ENCODE measurements around the gene CDKL2. TPM values are rescaled to one million over a fixed set of nuclear protein-coding genes. Genes with fewer than 3 reads are reported as not detected.
A peak's percentile ranks its signal among the peaks of the same experiment; 100 is the strongest.

The CDKL2 gene
- total RNA-seq, 1 experiment from 2014 or later: 0.46 TPM

GRCh38 chr4:75564023-75564422 lies 66.3 kb downstream of the CDKL2 start:
- H3K36me3 ChIP-seq (ENCODE audit: low read depth): no peaks in the 10 kb centered on the region
- H3K79me2 ChIP-seq (ENCODE audit: low read depth): no peaks in the 10 kb centered on the region
- BruUV-seq (replicated peaks): no TSS peak
- no peaks in the 10 kb centered on the region for H3K9me2 ChIP-seq (ENCODE audit: insufficient read depth)
- TF ChIP-seq EZH2 (IDR thresholded peaks at IDR 0.05; ENCODE audit: low read depth) (no peak), CTCF (conservative IDR thresholded peaks at IDR 0.05) (no peak)
- H4K20me1 ChIP-seq (ENCODE audit: insufficient read depth): no peaks in the 10 kb centered on the region
- intact Hi-C loops (cut with micrococcal nuclease; ENCODE audit: unreplicated experiment): no loop called here
- no peak overlapping the region for H3K4me3 ChIP-seq
- H2AFZ ChIP-seq: no peak overlapping the region
- no peaks in the 10 kb centered on the region for H3K27me3 ChIP-seq (ENCODE audit: insufficient read depth, low read depth)
- H3K27ac ChIP-seq: no peak overlapping the region
- no peaks in the 10 kb centered on the region; the same call in 1 of the 2 replicates for H3F3A ChIP-seq (ENCODE audit: insufficient read depth, low read depth)
- no peaks in the 10 kb centered on the region for H3K9me3 ChIP-seq (ENCODE audit: insufficient read depth, low read depth)
- DNase-seq: no peak
- CTCF ChIA-PET: no interaction called here
- H3K4me2 ChIP-seq: no peak overlapping the region
- POLR2A ChIA-PET (ENCODE audit: unreplicated experiment): no interaction called here
- H3K4me1 ChIP-seq (replicated peaks; ENCODE audit: insufficient read depth): peaks cover 6% of the 10 kb centered on the region

GRCh38 chr4:75561789-75562188 lies 68.5 kb downstream of the CDKL2 start:
- peak; percentile 72 to 89 for DNase-seq
- TF ChIP-seq CTCF (conservative IDR thresholded peaks at IDR 0.05) (no peak), EZH2 (IDR thresholded peaks at IDR 0.05; ENCODE audit: low read depth) (no peak)
- ChIA-PET POLR2A (ENCODE audit: unreplicated experiment) (interaction anchor here (0.6 kb wide), 1 partner anchor 49 kb away, joined by 4 read pairs; no protein-coding TSS in a partner anchor), CTCF (no interaction called here)
- Histone ChIP-seq H3F3A (ENCODE audit: insufficient read depth, low read depth) (no peaks in the 10 kb centered on the region; the same call in 1 of the 2 replicates), H3K9me2 (ENCODE audit: insufficient read depth) (no peaks in the 10 kb centered on the region), H3K36me3 (ENCODE audit: low read depth) (no peaks in the 10 kb centered on the region), H3K9me3 (ENCODE audit: insufficient read depth, low read depth) (no peaks in the 10 kb centered on the region), H3K4me2 (peak overlapping the region; percentile 60), H2AFZ (peak overlapping the region; percentile 67; the same call in 1 of the 2 replicates), H3K4me3 (peak overlapping the region; percentile 37; the same call in 1 of the 2 replicates), H3K4me1 (replicated peaks; ENCODE audit: insufficient read depth) (peaks cover 7% of the 10 kb centered on the region), H3K27ac (0 out of 2 replicates have a peak overlapping the region, but pooled peaks have one; percentile 26), H3K27me3 (ENCODE audit: insufficient read depth, low read depth) (no peaks in the 10 kb centered on the region), H3K79me2 (ENCODE audit: low read depth) (no peaks in the 10 kb centered on the region), H4K20me1 (ENCODE audit: insufficient read depth) (no peaks in the 10 kb centered on the region)
- BruUV-seq (replicated peaks): no TSS peak
- intact Hi-C loops (cut with micrococcal nuclease; ENCODE audit: unreplicated experiment): no loop called here

GRCh38 chr4:75557696-75558095 lies 72.6 kb downstream of the CDKL2 start:
- H3K27ac ChIP-seq: no peak overlapping the region
- H3K4me1 ChIP-seq (replicated peaks; ENCODE audit: insufficient read depth): peaks cover 24% of the 10 kb centered on the region
- intact Hi-C loops (cut with micrococcal nuclease; ENCODE audit: unreplicated experiment): loop anchor here (5.0 kb wide), 1 partner anchor 45 kb away; the partner anchor contains the start of genes RCHY1 and THAP6
- no peaks in the 10 kb centered on the region for H3K36me3 ChIP-seq (ENCODE audit: low read depth)
- no peak for DNase-seq
- no TSS peak for BruUV-seq (replicated peaks)
- H3K9me2 ChIP-seq (ENCODE audit: insufficient read depth): no peaks in the 10 kb centered on the region
- H3F3A ChIP-seq (ENCODE audit: insufficient read depth, low read depth): peaks cover 13% of the 10 kb centered on the region
- ChIA-PET CTCF (no interaction called here), POLR2A (ENCODE audit: unreplicated experiment) (no interaction called here)
- H2AFZ ChIP-seq: no peak overlapping the region
- no peaks in the 10 kb centered on the region for H3K9me3 ChIP-seq (ENCODE audit: insufficient read depth, low read depth)
- H3K4me3 ChIP-seq: no peak overlapping the region
- no peaks in the 10 kb centered on the region for H4K20me1 ChIP-seq (ENCODE audit: insufficient read depth)
- H3K4me2 ChIP-seq: no peak overlapping the region
- H3K79me2 ChIP-seq (ENCODE audit: low read depth): no peaks in the 10 kb centered on the region
- no peak for TF ChIP-seq CTCF (conservative IDR thresholded peaks at IDR 0.05)
- no peak for TF ChIP-seq EZH2 (IDR thresholded peaks at IDR 0.05; ENCODE audit: low read depth)
- no peaks in the 10 kb centered on the region for H3K27me3 ChIP-seq (ENCODE audit: insufficient read depth, low read depth)

Measured in PC-9 (cell line).